Smooth muscle cell (in vitro differentiated cells): ENCODE data around the gene ZFR. TPM values are rescaled to one million over a fixed set of nuclear protein-coding genes. Genes with fewer than 3 reads are reported as not detected.

ENCODE experiments used
- DNase-seq: peaks from one replicate; lab custom pipeline; 2025; ENCODE audit not compliant: unreplicated experiment; lab: John Stamatoyannopoulos, UW
- H2AFZ ChIP-seq: fragments of 200-600 bp; sonication (generic); 2 replicates; pipeline ENCODE4 v1.6.0; 2016; ENCODE audit warnings: antibody characterized with exemption, low read depth, mild to moderate bottlenecking
- H3F3A ChIP-seq: fragments of 200-600 bp; sonication (generic); 2 replicates; pipeline ENCODE4 v1.6.0; 2017; ENCODE audit warnings: antibody characterized with exemption, low read depth
- H3K27ac ChIP-seq: fragments of 200-600 bp; sonication (generic); 2 replicates; pipeline ENCODE4 v1.5.1; 2016; ENCODE audit warnings: low read depth, mild to moderate bottlenecking
- H3K27me3 ChIP-seq: fragments of 200-600 bp; sonication (generic); 2 replicates; pipeline ENCODE4 v1.6.1; 2016; ENCODE audit warnings: low read depth, mild to moderate bottlenecking
- H3K36me3 ChIP-seq: fragments of 200-600 bp; sonication (generic); 2 replicates; pipeline ENCODE4 v1.5.1; 2016; ENCODE audit warnings: low read depth
- H3K4me1 ChIP-seq: fragments of 200-600 bp; sonication (generic); 2 replicates; pipeline ENCODE4 v1.5.1; 2016; ENCODE audit warnings: low read depth
- H3K4me2 ChIP-seq: fragments of 200-600 bp; sonication (generic); 2 replicates; pipeline ENCODE4 v1.6.0; 2016; ENCODE audit warnings: mild to moderate bottlenecking
- H3K4me3 ChIP-seq: fragments of 200-600 bp; sonication (generic); 2 replicates; pipeline ENCODE4 v1.5.1; 2016; ENCODE audit warnings: mild to moderate bottlenecking
- H3K79me2 ChIP-seq: fragments of 200-600 bp; sonication (generic); 2 replicates; pipeline ENCODE4 v1.6.0; 2016; ENCODE audit warnings: low read depth, mild to moderate bottlenecking
- H3K9ac ChIP-seq: fragments of 200-600 bp; sonication (generic); 2 replicates; pipeline ENCODE4 v1.6.0; 2016; ENCODE audit warnings: low read depth
- H3K9me3 ChIP-seq: fragments of 200-600 bp; sonication (generic); replicated peaks from 2 replicates; pipeline ENCODE4 v1.5.1; 2016; ENCODE audit warnings: low read depth
- H4K20me1 ChIP-seq: fragments of 200-600 bp; sonication (generic); 2 replicates; pipeline ENCODE4 v1.6.0; 2016; ENCODE audit warnings: low read depth
- WGBS: methylation state at CpG from one replicate; pipeline ENCODE4 v1.1.7; 2016; ENCODE audit warnings: low lambda C conversion rate; 5-methylcytosine and 5-hydroxymethylcytosine counted together
- polyA plus RNA-seq: library from polyadenylated mRNA; unstranded; fragments of >200 nt; fragmentation: Nextera tagmentation; extraction: Ambion mirVana; gene quantifications from 2 replicates; pipeline ENCODE4 v1.2.1, GENCODE V29; 2016
- total RNA-seq: library from RNA; depleted of rRNA; stranded (reverse); fragments of >200 nt; gene quantifications from 2 replicates; pipeline ENCODE4 v1.2.3, GENCODE V29; 2014
- TF ChIP-seq, protein P1 (sequence below): fragments of 200-600 bp; sonication (generic); IDR thresholded peaks from 2 replicates; pipeline ENCODE4 v1.5.1; 2017; ENCODE audit warnings: borderline replicate concordance, mild to moderate bottlenecking, antibody characterized with exemption; ENCODE audit not compliant: insufficient read depth, poor library complexity, severe bottlenecking

The ZFR gene
- total and polyA plus RNA-seq, 2 experiments from 2014 or later: 54.9 to 80.2 TPM

DNA sequence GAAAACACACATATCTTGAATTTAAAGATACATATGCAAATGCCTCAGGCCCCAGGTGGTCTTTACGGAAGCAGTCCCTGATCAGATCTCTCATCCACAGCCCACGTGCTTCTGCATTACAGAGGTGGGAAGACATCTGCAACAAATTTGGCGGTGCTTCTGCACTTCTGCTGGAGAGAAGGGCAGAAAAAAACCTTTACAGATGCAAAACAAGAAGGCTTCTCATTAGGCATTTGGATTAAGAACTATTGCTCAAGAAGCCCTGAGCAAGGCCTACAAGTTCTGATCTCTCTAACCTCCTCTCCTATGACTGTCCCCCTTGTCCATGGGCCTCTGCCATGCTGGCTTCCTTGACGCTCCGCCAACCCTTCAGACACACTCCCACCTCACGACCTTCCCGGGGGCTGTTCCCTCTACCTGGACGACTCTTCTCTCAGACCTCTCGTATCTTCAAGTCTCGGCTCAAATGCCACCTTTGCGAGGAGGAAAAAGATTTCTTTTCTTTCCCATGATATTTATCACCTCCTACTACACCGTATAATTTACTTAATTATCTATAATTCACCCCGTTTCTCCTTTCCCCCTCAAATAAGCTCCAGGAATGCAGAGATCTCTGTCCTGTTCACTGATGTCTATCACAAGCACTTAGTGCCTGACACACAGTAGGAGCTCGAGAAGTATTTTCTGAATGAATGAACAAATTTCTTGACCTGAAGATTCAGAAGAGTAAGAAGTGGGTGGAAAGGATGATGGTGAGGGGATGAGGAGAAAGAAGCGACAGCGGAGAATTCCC lies 132.9 kb downstream of the ZFR start:
- peak overlapping the region; percentile 90 for H2AFZ ChIP-seq
- TF ChIP-seq, protein P1, sequence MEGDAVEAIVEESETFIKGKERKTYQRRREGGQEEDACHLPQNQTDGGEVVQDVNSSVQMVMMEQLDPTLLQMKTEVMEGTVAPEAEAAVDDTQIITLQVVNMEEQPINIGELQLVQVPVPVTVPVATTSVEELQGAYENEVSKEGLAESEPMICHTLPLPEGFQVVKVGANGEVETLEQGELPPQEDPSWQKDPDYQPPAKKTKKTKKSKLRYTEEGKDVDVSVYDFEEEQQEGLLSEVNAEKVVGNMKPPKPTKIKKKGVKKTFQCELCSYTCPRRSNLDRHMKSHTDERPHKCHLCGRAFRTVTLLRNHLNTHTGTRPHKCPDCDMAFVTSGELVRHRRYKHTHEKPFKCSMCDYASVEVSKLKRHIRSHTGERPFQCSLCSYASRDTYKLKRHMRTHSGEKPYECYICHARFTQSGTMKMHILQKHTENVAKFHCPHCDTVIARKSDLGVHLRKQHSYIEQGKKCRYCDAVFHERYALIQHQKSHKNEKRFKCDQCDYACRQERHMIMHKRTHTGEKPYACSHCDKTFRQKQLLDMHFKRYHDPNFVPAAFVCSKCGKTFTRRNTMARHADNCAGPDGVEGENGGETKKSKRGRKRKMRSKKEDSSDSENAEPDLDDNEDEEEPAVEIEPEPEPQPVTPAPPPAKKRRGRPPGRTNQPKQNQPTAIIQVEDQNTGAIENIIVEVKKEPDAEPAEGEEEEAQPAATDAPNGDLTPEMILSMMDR: no peak
- H3F3A ChIP-seq: no peaks in the 10 kb centered on the region
- peaks cover 52% of the 10 kb centered on the region for H3K79me2 ChIP-seq
- H3K4me3 ChIP-seq: peak overlapping the region; percentile 79
- H3K27ac ChIP-seq: peak overlapping the region; percentile 70
- peaks cover 42% of the 10 kb centered on the region for H4K20me1 ChIP-seq
- 30% methylated on average over 16 of the region's 16 CpGs for WGBS
- no peaks in the 10 kb centered on the region for H3K9me3 ChIP-seq
- no peaks in the 10 kb centered on the region for H3K36me3 ChIP-seq
- no peaks in the 10 kb centered on the region for H3K27me3 ChIP-seq
- H3K4me2 ChIP-seq: peak overlapping the region; percentile 97
- no peak for DNase-seq
- peak overlapping the region; percentile 80 for H3K9ac ChIP-seq
- peaks cover 11% of the 10 kb centered on the region for H3K4me1 ChIP-seq

DNA sequence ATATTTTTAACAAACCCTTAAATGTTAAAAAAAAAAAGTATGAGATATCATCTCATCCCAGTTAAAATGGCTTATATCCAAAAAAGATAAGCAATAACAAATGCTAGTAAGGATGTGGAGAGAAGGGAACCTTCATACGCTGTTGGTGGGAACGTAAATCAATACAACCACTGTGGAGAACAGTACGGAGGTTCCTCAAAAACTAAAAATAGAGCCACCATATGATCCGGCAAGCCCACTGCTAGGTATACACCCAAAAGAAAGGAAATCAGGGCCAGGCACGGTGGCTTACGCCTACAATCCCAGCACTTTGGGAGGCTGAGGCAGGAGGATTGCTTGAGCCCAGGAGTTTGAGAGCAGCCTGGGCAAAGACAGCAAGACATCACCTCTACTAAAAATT lies 134.8 kb downstream of the ZFR start:
- Histone ChIP-seq H4K20me1 (peaks cover 54% of the 10 kb centered on the region), H3K4me2 (no peak overlapping the region), H3K27ac (no peak overlapping the region), H3K27me3 (no peaks in the 10 kb centered on the region), H3K9me3 (no peaks in the 10 kb centered on the region), H3K4me3 (no peak overlapping the region), H3K4me1 (peaks cover 11% of the 10 kb centered on the region), H3F3A (no peaks in the 10 kb centered on the region), H2AFZ (no peak overlapping the region), H3K36me3 (no peaks in the 10 kb centered on the region), H3K9ac (no peak overlapping the region), H3K79me2 (peaks cover 67% of the 10 kb centered on the region)
- no peak for DNase-seq
- 96% methylated on average over 6 of the region's 6 CpGs for WGBS
- TF ChIP-seq, protein P1: no peak

DNA sequence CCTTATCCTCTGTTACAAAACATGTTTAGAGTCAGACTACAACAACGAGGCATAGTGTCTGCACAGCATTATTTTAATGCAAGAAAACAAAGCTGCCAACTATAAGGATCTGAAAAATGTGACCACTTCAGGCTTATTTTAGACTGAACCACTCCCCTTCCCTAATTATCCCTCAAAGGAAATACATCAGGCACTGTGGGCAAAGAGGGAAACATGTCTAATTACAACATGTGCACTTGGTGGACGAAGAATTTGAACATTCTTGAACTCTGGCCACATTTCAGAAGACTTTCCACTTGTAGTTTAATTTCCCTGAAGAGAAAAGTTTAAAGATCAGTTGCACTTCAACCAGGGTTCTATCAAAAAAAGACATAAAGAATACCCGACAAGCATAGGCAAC lies 135.6 kb downstream of the ZFR start:
- Histone ChIP-seq H3K36me3 (no peaks in the 10 kb centered on the region), H3F3A (no peaks in the 10 kb centered on the region), H3K9ac (no peak overlapping the region), H3K79me2 (peaks cover 76% of the 10 kb centered on the region), H3K4me1 (peaks cover 11% of the 10 kb centered on the region), H3K27ac (no peak overlapping the region), H2AFZ (no peak overlapping the region), H4K20me1 (peaks cover 60% of the 10 kb centered on the region), H3K9me3 (no peaks in the 10 kb centered on the region), H3K4me2 (no peak overlapping the region), H3K4me3 (no peak overlapping the region), H3K27me3 (no peaks in the 10 kb centered on the region)
- TF ChIP-seq, protein P1: no peak
- 88% methylated on average over 3 of the region's 3 CpGs for WGBS
- no peak for DNase-seq

DNA sequence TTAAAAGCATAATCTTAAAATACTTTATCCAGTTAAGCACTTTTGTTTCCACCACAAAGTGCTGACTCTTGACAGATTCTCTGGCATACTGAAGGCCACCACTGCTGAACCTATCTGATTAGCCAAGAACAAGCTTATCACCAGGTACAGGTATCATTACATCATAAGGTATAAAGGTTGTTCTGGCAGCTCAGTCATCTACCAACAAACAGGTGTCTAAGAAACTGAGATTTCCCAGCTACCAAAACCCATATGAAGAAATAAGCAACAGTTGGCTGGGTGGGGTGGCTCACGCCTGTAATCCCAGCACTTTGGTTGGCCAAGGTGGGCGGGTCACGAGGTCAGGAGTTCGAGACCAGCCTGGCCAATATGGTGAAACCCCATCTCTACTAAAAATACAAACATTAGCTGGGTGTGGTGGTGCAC lies 136.8 kb downstream of the ZFR start:
- Histone ChIP-seq H4K20me1 (peaks cover 63% of the 10 kb centered on the region), H3F3A (no peaks in the 10 kb centered on the region)
- TF ChIP-seq, protein P1: no peak

More for the DNA sequence above, 136.8 kb downstream of the ZFR start:
- Histone ChIP-seq H3K27ac (no peak overlapping the region), H3K4me2 (no peak overlapping the region), H3K4me3 (no peak overlapping the region), H3K9ac (no peak overlapping the region), H3K79me2 (peaks cover 86% of the 10 kb centered on the region), H3K4me1 (peaks cover 11% of the 10 kb centered on the region), H3K9me3 (no peaks in the 10 kb centered on the region), H2AFZ (no peak overlapping the region), H3K36me3 (no peaks in the 10 kb centered on the region), H3K27me3 (no peaks in the 10 kb centered on the region)
- WGBS: 96% methylated on average over 4 of the region's 4 CpGs
- no peak for DNase-seq
